GM12864 (cell line): ENCODE data around the gene UBE2Z.

Experiments
- DNase-seq: peaks from one replicate; pipeline ENCODE4 v3.0.0-alpha.2; 2011; ENCODE audit warnings: low read depth
- H3K4me3 ChIP-seq: 2 replicates; pipeline ENCODE4 v1.5.1; 2011; ENCODE audit warnings: mild to moderate bottlenecking, low read depth, low read length, control low read depth
- TF ChIP-seq, protein P1 (sequence below): IDR thresholded peaks from 2 replicates; pipeline ENCODE4 v1.5.1; 2011; ENCODE audit warnings: low read depth, mild to moderate bottlenecking, moderate library complexity, low read length, control low read depth, inconsistent platforms; ENCODE audit errors: missing control alignments

Gene UBE2Z

DNA sequence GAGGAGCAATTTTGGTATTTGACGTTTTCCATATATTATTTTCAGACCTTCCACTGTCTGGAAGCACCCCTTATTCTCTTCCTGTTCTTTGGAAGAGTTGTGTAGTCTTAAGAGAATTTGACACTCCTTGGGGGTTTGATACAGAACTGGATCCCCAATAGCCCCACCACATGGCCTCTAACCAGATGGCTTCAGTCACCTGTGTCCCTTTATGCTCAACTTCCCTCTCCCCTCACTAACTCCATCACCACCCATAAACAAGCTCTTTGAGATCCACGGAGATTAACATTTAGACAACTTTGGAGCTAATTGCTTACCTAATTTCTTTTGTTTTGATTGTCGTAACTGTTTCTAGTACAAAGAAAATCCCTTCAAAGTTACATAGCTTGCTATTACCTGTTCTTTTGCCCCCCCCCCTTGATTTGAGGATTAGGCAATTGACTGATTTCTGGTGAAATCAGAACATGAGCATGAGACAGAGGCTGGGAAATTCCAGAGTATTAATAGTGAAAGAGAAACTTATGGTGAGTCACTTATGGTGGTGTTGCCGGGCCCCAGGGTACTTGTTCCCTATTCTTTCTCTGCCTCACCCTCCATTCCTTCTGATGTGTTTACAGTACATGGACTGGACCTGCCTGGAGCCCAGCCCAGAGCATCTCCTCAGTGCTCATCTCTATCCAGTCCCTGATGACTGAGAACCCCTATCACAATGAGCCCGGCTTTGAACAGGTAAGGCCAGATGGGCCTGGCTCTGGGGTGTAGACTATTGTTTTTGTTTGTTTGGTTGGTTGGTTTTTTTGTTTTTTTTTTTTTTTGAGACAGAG lies 7.5 kb downstream of the UBE2Z start:
- TF ChIP-seq, protein P1, sequence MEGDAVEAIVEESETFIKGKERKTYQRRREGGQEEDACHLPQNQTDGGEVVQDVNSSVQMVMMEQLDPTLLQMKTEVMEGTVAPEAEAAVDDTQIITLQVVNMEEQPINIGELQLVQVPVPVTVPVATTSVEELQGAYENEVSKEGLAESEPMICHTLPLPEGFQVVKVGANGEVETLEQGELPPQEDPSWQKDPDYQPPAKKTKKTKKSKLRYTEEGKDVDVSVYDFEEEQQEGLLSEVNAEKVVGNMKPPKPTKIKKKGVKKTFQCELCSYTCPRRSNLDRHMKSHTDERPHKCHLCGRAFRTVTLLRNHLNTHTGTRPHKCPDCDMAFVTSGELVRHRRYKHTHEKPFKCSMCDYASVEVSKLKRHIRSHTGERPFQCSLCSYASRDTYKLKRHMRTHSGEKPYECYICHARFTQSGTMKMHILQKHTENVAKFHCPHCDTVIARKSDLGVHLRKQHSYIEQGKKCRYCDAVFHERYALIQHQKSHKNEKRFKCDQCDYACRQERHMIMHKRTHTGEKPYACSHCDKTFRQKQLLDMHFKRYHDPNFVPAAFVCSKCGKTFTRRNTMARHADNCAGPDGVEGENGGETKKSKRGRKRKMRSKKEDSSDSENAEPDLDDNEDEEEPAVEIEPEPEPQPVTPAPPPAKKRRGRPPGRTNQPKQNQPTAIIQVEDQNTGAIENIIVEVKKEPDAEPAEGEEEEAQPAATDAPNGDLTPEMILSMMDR = no peak
- peak overlapping the region; percentile 36; the same call in 1 of the 2 replicates for H3K4me3 ChIP-seq
- peak; percentile 46 for DNase-seq

DNA sequence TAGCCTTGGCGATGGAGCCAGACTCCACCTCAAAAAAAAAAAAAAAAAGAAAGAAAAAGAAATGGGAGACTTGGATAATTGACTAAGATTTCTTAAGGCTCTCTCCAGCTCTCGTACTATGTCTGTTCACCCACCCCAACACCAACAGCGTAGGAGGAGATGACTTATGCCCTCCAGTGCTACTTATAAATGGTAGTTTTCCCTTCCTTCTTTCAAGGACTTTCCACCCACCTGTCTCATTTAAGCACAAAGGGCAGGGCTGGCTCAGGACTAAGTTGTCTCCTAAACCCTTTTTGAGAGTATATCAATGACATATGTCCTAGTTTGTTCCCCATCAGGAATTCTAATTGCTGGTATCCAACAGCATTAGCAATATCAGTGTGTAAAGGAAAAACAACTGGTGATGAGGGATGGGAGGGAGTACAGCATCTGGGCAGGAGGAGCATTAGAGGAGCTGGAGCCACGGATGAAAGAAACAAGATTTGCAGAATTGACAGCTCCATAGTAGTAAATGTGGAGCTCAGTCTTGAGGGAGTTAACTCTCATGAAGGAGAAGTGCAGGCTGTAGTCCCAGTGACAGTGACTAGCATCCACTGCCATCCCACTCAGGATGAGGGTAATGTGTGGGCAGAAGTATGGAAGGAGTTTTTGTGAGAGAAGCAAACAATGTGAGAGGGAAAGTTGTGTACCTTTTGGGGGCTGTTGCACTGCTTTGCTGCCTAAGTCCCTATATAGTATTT lies 17.2 kb downstream of the UBE2Z start:
- TF ChIP-seq, protein P1 = no peak

DNA sequence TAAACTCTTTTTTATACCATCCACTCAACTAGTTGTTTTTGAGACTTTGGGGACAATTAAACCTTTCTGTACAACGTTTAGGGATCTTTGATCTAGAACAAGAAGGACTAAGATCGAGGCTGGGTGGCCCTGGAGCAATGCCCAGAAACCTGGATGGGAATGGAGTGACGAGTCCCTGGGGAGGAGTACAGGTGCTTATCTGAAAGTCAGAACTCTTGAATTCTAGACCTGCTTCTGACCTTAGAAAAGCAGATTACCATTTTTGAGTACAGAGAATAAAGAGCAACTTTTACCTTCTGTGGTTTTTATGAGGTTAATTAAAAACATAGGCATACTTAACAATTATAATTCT lies 17.8 kb downstream of the UBE2Z start:
- no peak for DNase-seq
- TF ChIP-seq, protein P1 = no peak
- no peak overlapping the region for H3K4me3 ChIP-seq

More for the DNA sequence above, 17.2 kb downstream of the UBE2Z start:
- DNase-seq = no peak
- no peak overlapping the region for H3K4me3 ChIP-seq

DNA sequence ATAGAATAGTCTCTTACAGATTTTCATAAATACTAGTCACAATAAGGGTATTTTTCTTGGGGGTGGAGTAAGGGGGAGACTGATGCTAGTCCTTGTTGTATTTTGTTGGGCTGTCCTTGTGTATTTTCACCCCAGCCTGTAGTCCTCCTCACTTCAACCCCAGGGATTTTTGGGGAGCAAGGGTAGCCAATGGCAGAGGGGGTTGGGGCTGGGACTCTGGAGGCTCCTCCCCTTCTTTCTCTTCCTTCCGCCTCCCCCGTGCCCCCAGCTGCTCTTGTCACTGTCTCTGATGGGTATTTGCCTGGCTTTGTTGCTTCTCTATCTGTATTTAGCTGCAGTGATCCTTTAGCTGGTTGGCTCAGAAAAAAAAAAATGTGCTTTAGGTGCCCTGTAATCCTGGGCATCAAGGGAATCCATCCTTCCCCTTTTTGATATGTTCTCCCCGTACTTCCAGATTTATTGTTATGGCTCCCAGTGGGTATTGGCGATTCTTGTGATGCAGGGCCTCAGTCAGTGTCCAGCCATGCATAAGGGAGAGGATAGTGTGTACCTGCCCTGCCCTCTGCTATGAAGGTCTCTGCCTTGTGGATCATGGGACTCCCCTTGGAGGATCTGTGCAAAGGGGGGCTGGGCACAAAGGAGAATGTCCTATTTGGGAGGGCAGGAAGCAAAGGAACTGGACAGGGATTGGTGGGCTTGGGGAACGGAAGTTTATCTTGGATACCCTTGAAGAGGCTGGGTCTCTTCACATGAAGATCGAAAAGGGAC lies 20.0 kb downstream of the UBE2Z start:
- DNase-seq = no peak
- no peak overlapping the region for H3K4me3 ChIP-seq
- TF ChIP-seq, protein P1 = no peak

DNA sequence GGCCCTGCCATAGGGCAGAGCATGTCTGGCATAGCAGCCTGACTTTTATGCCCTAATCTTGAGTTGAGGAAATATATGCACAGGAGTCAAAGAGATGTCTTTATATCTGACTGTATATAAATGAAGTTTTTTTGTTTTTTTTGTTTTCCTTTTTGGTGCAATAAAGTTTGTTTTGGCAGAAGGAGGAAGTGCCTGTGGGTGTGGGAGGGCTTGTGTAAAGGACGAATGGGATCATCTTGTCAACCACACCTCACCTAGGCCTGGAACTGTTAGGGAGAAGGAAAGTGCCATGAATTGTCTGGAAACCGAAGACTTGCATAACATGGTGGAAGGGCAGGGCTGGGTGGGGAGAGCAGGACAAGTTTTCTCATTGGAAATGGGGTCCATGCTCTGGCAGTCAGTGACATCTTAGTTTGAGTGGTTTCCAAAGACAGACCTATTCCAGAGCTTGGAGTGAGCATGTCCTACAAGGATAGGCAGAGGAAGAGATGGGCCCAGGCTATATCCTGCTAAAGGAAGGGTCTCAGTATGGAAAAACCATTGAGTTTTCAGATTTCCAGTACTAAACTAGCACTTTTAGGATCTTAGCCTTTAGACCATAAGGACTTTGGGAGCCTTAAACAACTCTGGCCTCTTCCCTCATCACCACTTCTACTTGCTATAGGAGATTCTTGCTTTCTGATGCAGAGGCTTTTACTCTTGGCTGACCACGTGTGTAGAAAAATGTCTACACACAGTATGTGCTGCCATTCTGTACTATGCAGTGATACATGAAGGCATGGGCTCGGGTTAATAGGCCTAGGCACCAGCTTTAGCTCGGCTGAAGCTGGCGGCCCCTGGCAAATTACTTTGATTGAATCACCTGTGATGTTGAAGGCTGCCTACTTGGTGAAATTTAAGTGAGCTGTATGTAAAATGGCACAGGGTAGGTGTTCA lies 20.9 kb downstream of the UBE2Z start:
- DNase-seq = no peak
- H3K4me3 ChIP-seq = no peak overlapping the region
- TF ChIP-seq, protein P1 = no peak

DNA sequence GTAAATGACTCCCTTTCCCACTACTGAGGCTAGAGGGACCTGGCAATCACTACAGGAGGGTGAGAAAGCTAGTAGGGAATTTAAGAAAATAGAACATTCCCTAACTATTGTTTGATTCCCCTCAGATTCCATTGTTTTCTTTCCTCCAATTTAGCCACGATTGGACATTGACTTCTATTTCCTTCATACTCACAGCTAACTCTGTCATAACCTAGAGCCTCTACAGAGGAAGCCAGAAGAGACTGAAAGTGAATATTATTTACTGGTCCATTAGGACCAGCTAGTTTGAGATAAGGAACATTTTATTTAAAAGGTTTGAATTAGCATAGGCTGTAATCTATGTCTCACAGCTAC lies 21.6 kb downstream of the UBE2Z start:
- TF ChIP-seq, protein P1 = no peak
- DNase-seq = no peak
- H3K4me3 ChIP-seq = no peak overlapping the region
